H1 (cell line): ENCODE measurements around the gene RHOBTB3. TPM values are rescaled to one million over a fixed set of nuclear protein-coding genes. Genes with fewer than 3 reads are reported as not detected.

Source experiments
- BACH1 ChIP-seq: IDR thresholded peaks from 2 replicates; pipeline ENCODE4 v1.6.1; 2012; ENCODE audit warnings: low read length, improper control_type of control experiment
- CTBP2 ChIP-seq: IDR thresholded peaks from 2 replicates; pipeline ENCODE4 v1.7.0; 2011; ENCODE audit warnings: borderline replicate concordance, mild to moderate bottlenecking, moderate library complexity, mixed read lengths, low read length; ENCODE audit not compliant: insufficient read depth, insufficient read length
- POU5F1 ChIP-seq: IDR thresholded peaks from 2 replicates; pipeline ENCODE4 v1.6.1; 2011; ENCODE audit warnings: low read depth, mild to moderate bottlenecking, low read length, moderate library complexity
- RXRA ChIP-seq: IDR thresholded peaks from 2 replicates; pipeline ENCODE4 v1.6.1; 2011; ENCODE audit warnings: low read depth, mild to moderate bottlenecking, low read length, moderate library complexity; ENCODE audit not compliant: insufficient read depth
- TBP ChIP-seq: IDR thresholded peaks from 2 replicates; pipeline ENCODE4 v1.6.1; 2011; ENCODE audit warnings: low read depth, low read length, improper control_type of control experiment
- polyA plus RNA-seq, 7 experiments: library from polyadenylated mRNA; depleted of rRNA in 3 of 7; stranded (reverse) in 5 of 7; unstranded in 2 of 7; fragments of >200 nt in 5 of 7; fragments of 200-250 nt in 2 of 7; gene quantifications; 1 replicate in 5 of 7; 2 replicates in 1 of 7; 4 replicates in 1 of 7; pipeline versions ENCODE4 v1.2.1 to v1.2.3, GENCODE V29; 2011 to 2013; ENCODE audit warnings: missing spikeins in 2 of 7, mixed read lengths in 2 of 7
- total RNA-seq: library from RNA; stranded (reverse); fragmentation: NEBNext Ultra II Directional; extraction: Animal tissue kit (Norgen Biotek cat#: 25700); gene quantifications from 2 replicates; pipeline ENCODE4 v1.2.1, GENCODE V29; 2021

RHOBTB3 gene
- total and polyA plus RNA-seq, 2 of the 8 experiments (the other 6 are each of a cell fraction or from before 2014, with no cell fraction given): 8.2 to 17.5 TPM

DNA sequence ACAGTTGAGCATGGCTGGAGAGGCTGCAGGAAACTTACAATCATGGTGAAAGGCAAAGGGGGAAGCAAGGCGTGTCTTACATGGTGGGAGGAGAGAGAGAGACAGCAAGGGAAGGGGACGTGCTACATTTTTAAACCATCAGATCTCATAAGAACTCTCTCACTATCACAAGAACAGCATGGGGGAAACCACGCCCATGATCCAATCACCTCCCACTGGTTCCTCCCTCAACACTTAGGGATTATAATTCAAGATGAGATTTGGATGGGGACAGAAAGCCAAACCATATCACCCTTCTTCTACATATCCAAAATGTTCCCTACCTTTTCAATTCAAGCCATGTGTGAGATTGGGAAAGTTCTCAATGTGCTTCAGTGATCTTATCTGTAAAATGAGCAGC is 114.3 kb downstream of the RHOBTB3 start (continued):
- TF ChIP-seq CTBP2: no peak
- TF ChIP-seq TBP: no peak
- TF ChIP-seq BACH1: no peak
- TF ChIP-seq POU5F1: no peak
- no peak for TF ChIP-seq RXRA

Other genes starting within 250 kb of the RHOBTB3 start
- gene SKIC3, start 176.4 kb upstream of the RHOBTB3 start, total RNA-seq: 46.5 and 53.7 TPM in 2 replicates
- 8.1 and 13.7 TPM in 2 replicates for gene SKIC3, start 176.4 kb upstream of the RHOBTB3 start, polyA plus RNA-seq (2011; rRNA removed)
- 12.8 and 14.1 TPM in 2 replicates for gene ARSK, start 176.2 kb upstream of the RHOBTB3 start, total RNA-seq
- 6.1 and 8.4 TPM in 2 replicates for gene ARSK, start 176.2 kb upstream of the RHOBTB3 start, polyA plus RNA-seq (2011; rRNA removed)
- not detected in 2 replicates for gene GPR150, start 111.2 kb upstream of the RHOBTB3 start, total RNA-seq
- gene GPR150, start 111.2 kb upstream of the RHOBTB3 start, polyA plus RNA-seq (2011; rRNA removed): 0.14 and 0.27 TPM in 2 replicates
- gene RFESD, start 84.6 kb upstream of the RHOBTB3 start, total RNA-seq: 2.0 and 4.3 TPM in 2 replicates
- gene RFESD, start 84.6 kb upstream of the RHOBTB3 start, polyA plus RNA-seq (2011; rRNA removed): 1.0 and 1.7 TPM in 2 replicates
- gene SPATA9, start 48.3 kb upstream of the RHOBTB3 start, total RNA-seq: not detected in 2 replicates
- not detected in 2 replicates for gene SPATA9, start 48.3 kb upstream of the RHOBTB3 start, polyA plus RNA-seq (2011; rRNA removed)
- 21.6 and 22.9 TPM in 2 replicates for gene GLRX, start 91.4 kb downstream of the RHOBTB3 start, total RNA-seq
- gene GLRX, start 91.4 kb downstream of the RHOBTB3 start, polyA plus RNA-seq (2011; rRNA removed): 13.2 and 31.2 TPM in 2 replicates
- 21.7 and 29.4 TPM in 2 replicates for gene ELL2, start 230.5 kb downstream of the RHOBTB3 start, total RNA-seq
- 4.0 and 6.3 TPM in 2 replicates for gene ELL2, start 230.5 kb downstream of the RHOBTB3 start, polyA plus RNA-seq (2011; rRNA removed)